Kidney (tissue), 14 donors: ENCODE measurements around the gene DICER1. TPM values are rescaled to one million over a fixed set of nuclear protein-coding genes. Genes with fewer than 3 reads are reported as not detected.

ENCODE experiments used
- DNase-seq, 5 donors: peaks; one replicate each; pipeline ENCODE4 v3.0.0-alpha.2; 2013 to 2020
- FAIRE-seq: peaks from 2 replicates; lab custom pipeline; 2012; peaks lifted over from hg19 to GRCh38; lab: Jason Lieb, UNC
- H3K27ac ChIP-seq, 2 donors: one replicate each; pipeline ENCODE4 v1.7.0; 2013; ENCODE audit warnings: low read depth in 2 of 2, low read length in 2 of 2, inconsistent platforms in 1 of 2
- H3K27me3 ChIP-seq: one replicate; pipeline ENCODE4 v1.7.1; 2013; ENCODE audit warnings: low read length, inconsistent platforms; ENCODE audit not compliant: control insufficient read depth, insufficient read depth
- H3K36me3 ChIP-seq, 3 donors: one replicate each; pipeline versions ENCODE4 v1.7.0 to v1.7.1; 2013; ENCODE audit warnings: low read length in 3 of 3, control low read depth in 1 of 3, inconsistent platforms in 1 of 3; ENCODE audit not compliant: insufficient read depth in 3 of 3, control insufficient read depth in 2 of 3
- H3K4me1 ChIP-seq, 3 donors: one replicate each; pipeline versions ENCODE4 v1.7.0 to v1.7.1; 2013; ENCODE audit warnings: low read length in 3 of 3, inconsistent platforms in 1 of 3, low read depth in 1 of 3; ENCODE audit not compliant: control insufficient read depth in 2 of 3, insufficient read depth in 2 of 3
- H3K4me3 ChIP-seq, 3 donors: one replicate each; pipeline versions ENCODE4 v1.7.0 to v1.8.1; 2013; ENCODE audit warnings: low read length in 3 of 3, control low read depth in 1 of 3, inconsistent platforms in 1 of 3
- H3K9ac ChIP-seq, 3 donors: one replicate each; pipeline versions ENCODE4 v1.7.0 to v1.7.1; 2013; ENCODE audit warnings: low read length in 3 of 3, control low read depth in 1 of 3, inconsistent platforms in 1 of 3
- H3K9me3 ChIP-seq, 3 donors: one replicate each; pipeline versions ENCODE4 v1.7.0 to v1.7.1; 2013; ENCODE audit warnings: low read length in 3 of 3, control low read depth in 1 of 3, inconsistent platforms in 1 of 3; ENCODE audit not compliant: control insufficient read depth in 2 of 3, insufficient read depth in 1 of 3
- CTCF ChIP-seq: IDR thresholded peaks from 3 replicates; pipeline ENCODE4 v1.5.1; 2012; ENCODE audit warnings: mild to moderate bottlenecking, moderate library complexity, borderline replicate concordance; ENCODE audit not compliant: insufficient read depth; ENCODE audit errors: extremely low read depth
- intact Hi-C: fragments of 100-400 bp; cut with DNase I; formaldehyde crosslinking; loops from one replicate; pipeline ENCODE4 v1.11.1; 2022
- polyA plus RNA-seq: library from polyadenylated mRNA; stranded (reverse); fragments of 350-450 nt; fragmentation: Illumina TruSeq; extraction: RNeasy Lipid Tissue Mini Kit (QIAGEN cat#74804); gene quantifications from one replicate; pipeline ENCODE4 v1.2.3, GENCODE V29; 2014; ENCODE audit warnings: low read depth, low replicate concordance; ENCODE audit not compliant: insufficient read depth
- total RNA-seq: library from RNA; stranded (reverse); fragmentation: NEBNext Ultra II Directional; extraction: Animal tissue kit (Norgen Biotek cat#: 25700); gene quantifications from one replicate; pipeline ENCODE4 v1.2.1, GENCODE V29; 2021
- donor health status: control.
- donor health status: control.
- donor health status: control.
- donor health status: control.
- donor health status: control.
- donor health status: DM: yes; HTN: yes; CAD: no.
- donor health status: Normal renal cell carcinoma (clear cell type).

The DICER1 gene
- total and polyA plus RNA-seq, 2 donors from 2014 or later, result 6.0 to 83.6 TPM

GRCh38 chr14:95064256-95064655 lies 93.1 kb downstream of the DICER1 start:
- no peaks in the 10 kb centered on the region for H3K4me1 ChIP-seq
- no peak overlapping the region for H3K27ac ChIP-seq
- H3K9ac ChIP-seq, result no peak overlapping the region
- FAIRE-seq, result no peak
- no peak overlapping the region for H3K4me3 ChIP-seq
- no peak for TF ChIP-seq CTCF
- H3K27me3 ChIP-seq, result no peaks in the 10 kb centered on the region
- no peaks in the 10 kb centered on the region for H3K36me3 ChIP-seq
- H3K9me3 ChIP-seq, result peaks cover 0 to 1% (median 0%) of the 10 kb centered on the region in 3 donors
- peak in 1 of 5 donors; percentile 9 for DNase-seq
- intact Hi-C loops, result no loop called here

DNA sequence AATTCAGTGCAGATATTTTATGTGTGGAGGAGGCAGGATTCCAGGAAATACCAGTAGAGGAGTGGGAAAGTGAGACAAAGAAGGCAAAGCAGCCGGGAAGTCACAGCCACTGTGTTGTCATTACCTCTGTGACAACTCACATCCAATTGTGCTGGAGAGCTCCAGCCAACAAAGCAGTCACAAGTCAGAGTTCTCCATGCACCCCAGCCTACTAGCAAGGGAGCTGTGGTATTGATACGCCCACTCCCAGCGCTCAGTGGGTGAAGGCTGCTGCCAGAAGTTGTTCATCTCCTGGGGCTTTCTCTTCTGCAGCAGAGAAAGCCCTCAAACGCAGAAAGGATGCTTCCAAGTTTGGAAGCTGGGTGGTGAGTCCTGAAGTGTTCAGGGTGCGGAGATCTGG lies 93.9 kb downstream of the DICER1 start:
- H3K27ac ChIP-seq, result no peak overlapping the region

GRCh38 chr14:95062946-95063345 lies 94.4 kb downstream of the DICER1 start:
- peaks cover 0 to 1% (median 0%) of the 10 kb centered on the region in 3 donors for H3K9me3 ChIP-seq
- no peaks in the 10 kb centered on the region for H3K36me3 ChIP-seq
- H3K4me1 ChIP-seq, result no peaks in the 10 kb centered on the region
- H3K27ac ChIP-seq, result no peak overlapping the region
- no peak for FAIRE-seq
- no peak for TF ChIP-seq CTCF
- H3K9ac ChIP-seq, result no peak overlapping the region
- no peaks in the 10 kb centered on the region for H3K27me3 ChIP-seq
- no peak for DNase-seq
- intact Hi-C loops, result no loop called here
- no peak overlapping the region for H3K4me3 ChIP-seq

More for the DNA sequence above, 93.9 kb downstream of the DICER1 start:
- no peak for TF ChIP-seq CTCF
- peak in 3 of 5 donors; percentile 35 to 43 (median 41) for DNase-seq
- H3K9ac ChIP-seq, result no peak overlapping the region
- H3K4me3 ChIP-seq, result no peak overlapping the region
- no peak for FAIRE-seq
- no peaks in the 10 kb centered on the region for H3K27me3 ChIP-seq
- H3K9me3 ChIP-seq, result peaks cover 0 to 1% (median 0%) of the 10 kb centered on the region in 3 donors
- H3K36me3 ChIP-seq, result no peaks in the 10 kb centered on the region
- no peaks in the 10 kb centered on the region for H3K4me1 ChIP-seq
- intact Hi-C loops, result no loop called here

DNA sequence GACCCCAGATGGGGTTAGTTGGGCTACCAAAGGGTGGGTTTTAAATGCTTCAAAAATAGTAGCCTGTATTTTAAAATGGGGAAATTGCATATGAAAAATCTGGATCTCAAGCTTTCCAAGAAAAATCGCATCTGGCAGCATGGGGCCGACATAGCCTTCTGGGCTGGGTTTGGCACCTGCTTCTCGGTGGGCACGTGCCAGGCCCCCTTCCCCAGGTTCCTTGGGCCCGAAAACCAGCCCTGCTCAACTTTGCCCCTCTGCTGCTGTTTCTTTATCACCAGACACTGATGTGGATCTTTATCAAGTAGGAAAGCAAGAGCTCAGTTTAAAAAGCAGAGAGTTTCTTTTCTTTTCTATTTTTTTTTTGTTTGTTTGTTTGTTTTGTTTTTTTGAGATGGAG lies 95.1 kb downstream of the DICER1 start:
- no peak for DNase-seq
- intact Hi-C loops, result no loop called here
- Histone ChIP-seq H3K9ac (no peak overlapping the region), H3K27ac (no peak overlapping the region), H3K36me3 (no peaks in the 10 kb centered on the region), H3K27me3 (no peaks in the 10 kb centered on the region), H3K4me3 (no peak overlapping the region), H3K9me3 (peaks cover 0 to 1% (median 0%) of the 10 kb centered on the region in 3 donors), H3K4me1 (no peaks in the 10 kb centered on the region)
- no peak for TF ChIP-seq CTCF
- FAIRE-seq, result no peak
